ENCODE measurements around the gene RUNX2.
"Not testable (repeated sequence)": the region's sequence is repeated elsewhere in the genome, so short reads cannot be mapped to it uniquely, and the experiment has no call there.

The RUNX2 gene

DNA sequence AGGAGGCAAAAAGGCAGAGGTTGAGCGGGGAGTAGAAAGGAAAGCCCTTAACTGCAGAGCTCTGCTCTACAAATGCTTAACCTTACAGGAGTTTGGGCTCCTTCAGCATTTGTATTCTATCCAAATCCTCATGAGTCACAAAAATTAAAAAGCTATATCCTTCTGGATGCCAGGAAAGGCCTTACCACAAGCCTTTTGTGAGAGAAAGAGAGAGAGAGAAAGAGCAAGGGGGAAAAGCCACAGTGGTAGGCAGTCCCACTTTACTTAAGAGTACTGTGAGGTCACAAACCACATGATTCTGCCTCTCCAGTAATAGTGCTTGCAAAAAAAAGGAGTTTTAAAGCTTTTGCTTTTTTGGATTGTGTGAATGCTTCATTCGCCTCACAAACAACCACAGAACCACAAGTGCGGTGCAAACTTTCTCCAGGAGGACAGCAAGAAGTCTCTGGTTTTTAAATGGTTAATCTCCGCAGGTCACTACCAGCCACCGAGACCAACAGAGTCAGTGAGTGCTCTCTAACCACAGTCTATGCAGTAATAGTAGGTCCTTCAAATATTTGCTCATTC lies at the start of gene RUNX2:
Gene RUNX2 (plus strand): TSS at position 375 of the 567 bp plus-strand sequence. CDS start 397 bp downstream, outside the sequence.
- peak; percentile 8 for DNase-seq

DNA sequence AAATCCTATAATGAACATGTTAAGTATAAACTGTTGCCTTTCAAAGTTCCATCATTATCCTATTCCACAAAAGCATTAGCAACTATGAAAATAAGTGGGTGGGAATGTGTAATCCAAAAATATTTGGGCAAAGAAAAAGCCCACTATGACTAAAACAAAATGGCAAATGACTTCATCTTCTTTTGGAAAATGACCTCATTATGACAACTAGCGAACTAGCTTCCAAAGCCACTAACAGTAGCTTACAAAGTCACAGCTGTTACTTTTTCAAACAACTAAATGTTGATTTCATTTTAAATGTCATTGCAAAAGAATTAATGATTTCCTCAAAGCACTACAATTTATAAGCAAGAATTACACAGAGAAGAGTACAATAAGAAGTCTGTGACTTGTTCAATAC lies 49.8 kb upstream of the RUNX2 start:
- no peak for DNase-seq

DNA sequence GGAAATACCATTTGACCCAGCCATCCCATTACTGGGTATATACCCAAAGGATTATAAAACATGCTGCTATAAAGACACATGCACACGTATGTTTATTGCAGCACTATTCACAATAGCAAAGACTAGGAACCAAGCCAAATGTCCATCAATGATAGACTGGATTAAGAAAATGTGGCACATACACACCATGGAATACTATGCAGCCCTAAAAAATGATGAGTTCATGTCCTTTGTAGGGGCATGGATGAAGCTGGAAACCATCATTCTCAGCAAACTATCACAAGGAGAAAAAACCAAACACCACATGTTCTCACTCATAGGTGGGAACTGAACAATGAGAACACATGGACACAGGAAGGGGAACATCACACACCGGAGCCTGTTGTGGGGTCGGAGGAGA lies 41.4 kb upstream of the RUNX2 start:
- not testable (repeated sequence) for DNase-seq

DNA sequence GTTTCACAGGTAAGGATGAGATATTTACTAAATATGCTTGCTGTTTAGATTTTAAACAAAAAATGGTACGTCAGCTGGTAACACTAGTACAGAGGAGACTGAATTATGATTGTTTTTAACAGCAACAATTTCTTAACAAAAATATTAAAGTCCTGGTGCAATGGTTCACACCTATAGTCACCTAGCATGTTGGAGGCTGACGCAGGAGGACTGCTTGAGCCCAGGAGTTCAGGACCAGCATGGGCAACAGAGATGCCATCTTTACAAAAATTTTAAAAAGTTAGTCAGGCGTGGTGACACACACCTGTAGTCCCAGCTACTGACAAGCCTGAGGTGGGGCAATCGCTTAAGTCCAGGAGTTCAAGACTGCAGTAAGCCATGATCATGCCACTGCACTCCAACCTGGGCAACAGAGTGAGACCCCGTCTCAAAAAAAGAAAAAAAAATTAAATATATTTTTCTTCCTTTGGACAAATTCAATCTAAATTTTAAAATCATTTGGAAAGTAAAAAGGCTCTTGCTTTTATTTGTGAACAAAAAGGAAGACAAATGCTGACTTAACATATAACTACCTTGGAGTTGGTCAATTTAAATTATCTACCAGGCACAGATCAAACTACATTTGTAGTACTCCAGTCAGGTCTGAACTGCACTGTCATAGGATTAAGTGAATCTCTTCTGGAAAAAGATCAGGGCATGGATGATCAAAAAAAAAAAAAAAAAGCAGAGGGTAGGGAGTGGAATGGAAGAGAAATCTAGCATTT lies 38.2 kb upstream of the RUNX2 start:
- DNase-seq: no peak

DNA sequence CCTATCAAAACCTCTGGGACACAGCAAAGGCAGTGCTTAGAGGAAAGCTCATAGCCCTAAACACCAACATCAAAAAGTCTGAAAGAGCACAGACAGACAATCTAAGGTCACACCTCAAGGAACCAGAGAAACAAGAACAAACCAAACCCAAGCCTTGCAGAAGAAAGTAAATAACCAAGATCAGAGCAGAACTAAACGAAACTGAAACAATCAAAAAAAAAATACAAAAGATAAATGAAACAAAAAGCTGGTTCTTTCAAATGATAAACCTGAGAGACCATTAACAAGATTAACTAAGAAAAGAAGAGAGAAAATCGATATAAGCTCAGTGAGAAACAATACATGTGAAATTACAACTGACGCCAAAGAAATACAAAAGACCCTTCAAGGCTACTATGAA lies 34.8 kb upstream of the RUNX2 start:
- no peak for DNase-seq

DNA sequence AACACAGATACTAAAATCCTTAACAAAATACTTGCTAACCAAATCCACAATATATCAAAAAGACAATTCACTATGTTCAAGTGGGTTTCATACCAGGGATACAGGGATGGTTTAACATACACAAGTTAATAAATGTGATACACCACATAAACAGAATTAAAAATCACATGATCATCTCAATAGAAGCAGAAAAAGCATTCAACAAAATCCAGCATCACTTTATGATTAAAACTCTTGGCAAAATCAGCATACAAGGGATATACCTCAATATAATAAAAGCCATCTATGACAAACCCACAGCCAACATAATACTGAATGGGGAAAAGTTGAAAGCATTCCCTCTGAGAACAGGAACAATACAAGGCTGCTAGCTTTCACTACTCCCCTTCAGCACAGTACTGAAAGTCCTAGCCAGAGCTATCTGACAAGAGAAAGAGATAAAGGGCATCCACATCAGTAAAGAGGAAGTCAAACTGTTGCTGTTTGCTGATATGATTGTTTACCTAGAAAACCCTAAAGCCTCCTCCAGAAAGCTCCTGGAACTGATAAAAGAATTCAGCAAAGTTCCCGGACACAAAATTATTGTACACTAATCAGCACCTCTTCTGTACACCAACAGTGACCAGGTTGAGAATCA lies 33.9 kb upstream of the RUNX2 start:
- DNase-seq: not testable (repeated sequence)

DNA sequence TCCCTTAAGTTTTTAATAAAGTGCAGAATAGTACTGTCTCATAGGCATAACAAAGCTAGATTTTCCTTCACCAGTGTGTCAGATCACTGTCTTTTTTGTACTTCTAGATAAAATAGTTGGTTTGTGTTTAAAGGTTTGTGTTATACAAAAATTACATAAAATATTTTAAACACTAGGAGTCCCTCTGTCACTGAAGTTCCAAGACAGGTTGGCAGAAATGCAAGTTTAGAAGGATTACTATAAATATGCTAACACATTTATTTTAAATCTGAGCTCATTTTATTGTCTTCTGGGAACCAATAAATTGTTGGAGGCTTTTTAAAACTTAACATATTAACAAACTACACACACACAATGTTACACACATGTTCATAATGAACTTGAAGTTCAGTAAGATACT lies 30.8 kb upstream of the RUNX2 start:
- DNase-seq: no peak

DNA sequence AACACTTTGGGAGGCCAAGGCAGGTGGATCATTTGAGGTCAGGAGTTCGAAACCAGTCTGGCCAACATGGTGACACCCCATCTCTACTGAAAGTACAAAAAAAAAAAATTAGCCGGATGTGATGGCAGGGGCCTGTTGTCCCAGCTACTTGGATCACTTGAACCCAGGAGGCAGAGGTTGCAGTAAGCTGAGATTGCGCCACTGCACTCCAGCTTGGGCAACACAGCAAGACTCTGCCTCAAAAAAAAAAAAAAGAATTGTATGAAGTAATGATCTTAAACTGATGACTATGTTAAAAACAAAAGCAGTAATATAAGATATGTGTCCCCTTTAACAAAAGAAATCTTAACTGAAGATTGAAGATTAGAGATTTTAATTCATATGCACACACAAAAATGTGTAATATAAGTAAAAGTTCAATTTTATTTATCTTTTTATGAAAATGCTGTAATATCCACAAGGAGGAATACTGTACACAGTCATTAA lies 29.0 kb upstream of the RUNX2 start:
- no peak for DNase-seq

DNA sequence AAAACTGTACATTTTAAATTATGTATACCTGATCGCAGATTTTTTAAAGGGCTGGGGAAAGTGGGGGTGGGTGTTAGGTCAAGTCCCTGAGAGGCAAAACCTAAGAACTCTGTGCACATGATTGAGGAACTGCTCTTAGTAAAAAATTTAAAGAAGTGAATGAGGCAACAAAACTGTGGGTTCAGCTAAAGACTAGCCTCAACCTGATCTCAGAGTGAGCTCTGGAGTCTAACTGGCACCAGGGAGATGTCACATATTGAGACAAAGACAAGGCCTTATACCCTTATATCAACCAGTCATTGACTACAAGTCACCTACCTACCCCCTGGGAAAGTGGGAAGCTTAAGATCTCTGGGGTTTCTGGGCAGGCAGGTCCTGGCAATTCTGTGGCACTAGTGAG lies 27.4 kb upstream of the RUNX2 start:
- no peak for DNase-seq

DNA sequence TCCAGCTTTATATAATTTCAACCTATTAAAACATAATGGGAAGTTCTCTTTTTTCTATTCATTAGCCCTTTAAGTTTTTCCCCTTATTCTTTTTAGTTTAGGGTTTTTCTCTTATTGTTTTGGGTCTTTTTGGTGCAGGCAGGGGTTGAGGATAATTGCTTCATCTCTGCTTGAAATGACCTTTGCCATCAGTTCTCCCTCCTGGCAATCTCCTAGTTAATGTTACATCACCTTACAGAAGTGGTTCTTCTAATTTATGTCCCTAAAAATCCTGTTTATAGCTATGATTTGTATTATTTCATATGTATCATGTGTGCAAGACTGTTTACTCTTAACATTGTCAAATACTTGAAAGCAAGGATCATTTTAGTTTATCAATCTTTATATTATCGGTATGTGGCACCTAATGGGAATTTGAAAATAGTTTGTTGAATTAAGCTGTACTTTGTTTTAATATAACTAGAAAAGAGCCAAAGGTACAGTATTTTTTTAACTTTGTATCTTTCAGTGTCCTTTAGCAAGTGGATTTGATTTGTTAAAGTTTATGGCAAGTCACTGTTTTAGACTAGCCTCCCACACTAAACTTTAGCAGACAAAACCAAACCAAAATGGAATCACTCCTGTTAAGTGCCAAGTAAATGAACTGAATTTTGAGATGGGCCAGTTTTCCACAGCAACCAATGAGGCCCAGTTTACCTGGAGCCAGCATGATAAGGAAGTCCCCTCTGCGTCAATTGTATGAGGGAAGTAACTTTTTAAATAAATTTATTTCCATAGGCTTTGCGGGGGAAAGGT lies 26.6 kb upstream of the RUNX2 start:
- no peak for DNase-seq

DNA sequence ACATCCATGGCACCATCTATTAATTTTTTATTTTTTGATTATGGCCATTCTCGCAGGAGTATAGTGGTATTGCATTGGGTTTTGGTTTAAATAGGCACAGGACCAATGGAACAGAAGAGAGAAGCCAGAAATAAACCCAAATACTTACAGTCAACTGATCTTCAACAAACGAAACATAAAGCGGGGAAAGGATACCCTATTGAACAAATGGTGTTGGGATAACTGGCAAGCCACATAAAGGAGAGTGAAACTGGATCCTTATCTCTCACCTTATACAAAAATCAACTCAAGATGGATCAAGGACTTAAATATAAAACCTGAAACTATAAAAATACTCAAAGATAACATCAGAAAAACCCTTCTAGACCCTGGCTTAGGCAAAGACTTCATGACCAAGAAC lies 25.3 kb upstream of the RUNX2 start:
- no peak for DNase-seq

DNA sequence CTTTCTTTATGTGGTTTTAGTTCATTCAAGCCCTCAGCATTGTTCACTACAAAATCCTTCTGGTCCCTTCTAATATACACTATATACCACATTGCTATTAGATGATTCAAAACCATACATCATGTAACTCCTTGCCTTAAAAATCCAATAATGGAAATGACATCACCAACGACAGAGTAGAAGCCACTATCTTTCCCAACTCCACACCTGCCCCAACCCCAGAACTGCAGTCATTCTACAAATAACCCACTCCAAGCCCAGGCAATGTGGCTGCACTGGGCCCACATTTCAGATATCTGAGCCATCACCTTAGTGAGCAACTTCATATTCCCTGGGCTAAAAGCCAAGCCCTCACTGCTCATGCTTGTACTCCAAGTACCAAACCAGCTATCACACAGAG lies 22.6 kb upstream of the RUNX2 start:
- no peak for DNase-seq

DNA sequence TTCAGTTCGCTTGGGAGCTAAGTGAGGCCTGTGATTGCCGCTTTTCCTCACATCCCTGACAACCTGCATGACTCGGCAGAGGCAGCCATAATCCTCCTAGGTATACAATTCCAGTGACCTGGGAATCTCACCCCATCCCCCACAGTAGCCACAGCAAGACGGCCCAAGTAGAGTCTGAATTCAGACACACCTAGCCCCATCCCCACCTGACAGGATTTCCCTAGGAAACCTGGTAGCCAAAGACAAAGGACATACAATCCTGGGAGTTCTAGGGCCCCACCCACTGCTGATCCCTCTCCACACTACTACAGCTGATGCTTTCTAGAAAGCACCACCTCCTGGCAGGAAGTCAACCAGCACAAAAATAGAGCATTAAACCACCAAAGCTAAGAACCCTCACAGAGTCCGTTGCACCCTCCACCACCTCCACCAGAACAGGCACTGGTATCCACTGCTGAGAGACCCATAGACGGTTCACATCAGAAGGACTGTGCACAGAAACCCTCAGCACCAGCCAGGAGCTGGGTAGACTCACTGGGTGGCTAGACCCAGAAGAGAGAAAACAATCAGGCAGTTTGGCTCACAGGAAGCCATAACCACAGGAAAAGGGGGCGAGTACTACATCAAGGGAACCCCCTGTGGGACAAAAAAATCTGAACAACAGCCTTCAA lies 17.9 kb upstream of the RUNX2 start:
- DNase-seq: no peak

DNA sequence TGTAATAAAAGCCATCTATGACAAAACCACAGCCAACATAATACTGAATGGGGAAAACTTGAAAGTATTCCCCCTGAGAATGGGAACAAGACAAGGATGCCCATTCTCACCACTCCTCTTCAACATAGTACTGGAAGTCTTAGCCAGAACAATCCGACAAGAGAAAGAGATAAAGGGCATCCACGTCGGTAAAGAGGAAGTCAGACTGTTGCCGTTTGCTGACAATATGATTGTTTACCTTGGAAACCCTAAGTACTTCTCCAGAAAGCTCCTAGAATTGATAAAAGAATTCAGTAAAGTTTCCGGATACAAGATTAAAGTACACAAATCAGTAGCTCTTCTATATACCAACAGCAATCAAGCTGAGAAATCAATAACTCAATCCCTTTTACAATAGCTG lies 14.0 kb upstream of the RUNX2 start:
- no peak for DNase-seq

DNA sequence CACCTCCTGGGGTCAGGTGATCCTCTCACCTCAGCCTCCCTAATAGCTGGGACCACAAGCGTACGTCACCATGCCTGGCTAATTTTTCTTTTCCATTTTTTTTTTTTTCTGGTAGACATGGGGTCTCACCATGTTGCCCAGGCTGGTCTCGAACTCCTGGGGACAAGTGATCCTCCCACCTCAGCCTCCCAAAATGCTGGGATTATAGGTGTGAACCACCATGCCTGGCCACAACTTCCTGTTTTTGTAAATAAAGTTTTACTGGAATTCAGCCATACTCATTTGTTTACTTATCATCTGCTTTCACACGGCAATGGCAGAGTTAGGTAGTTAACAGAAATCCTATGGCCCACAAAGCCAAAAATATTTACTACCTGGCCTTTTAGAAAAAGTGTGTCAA lies 7.8 kb upstream of the RUNX2 start:
- DNase-seq: no peak

DNA sequence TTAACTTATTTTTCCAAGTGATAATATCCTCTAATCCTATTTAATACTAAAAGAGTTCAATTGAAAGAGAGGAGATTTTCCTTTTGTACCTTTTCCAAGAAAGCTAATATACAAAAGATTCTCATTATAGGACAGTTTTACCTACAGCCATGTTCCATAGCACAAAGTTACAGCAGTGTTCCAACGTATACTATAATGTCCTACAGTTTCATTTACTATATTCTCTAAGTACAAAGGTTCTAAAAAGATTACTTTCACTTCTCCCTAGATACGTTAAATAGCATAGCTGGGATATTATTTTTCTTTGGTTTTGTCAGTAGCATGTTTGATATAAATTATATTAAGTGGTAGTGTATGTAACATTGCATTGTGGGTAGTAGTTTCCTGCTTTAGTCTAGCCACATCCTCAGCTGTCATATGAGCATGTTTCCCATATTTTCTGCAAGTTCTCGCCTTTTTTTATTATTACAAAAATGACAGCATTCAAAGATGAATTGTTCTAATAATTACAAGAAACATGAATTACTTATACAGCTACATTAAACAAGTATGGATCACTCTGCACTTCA lies 4.4 kb upstream of the RUNX2 start:
- DNase-seq: no peak

DNA sequence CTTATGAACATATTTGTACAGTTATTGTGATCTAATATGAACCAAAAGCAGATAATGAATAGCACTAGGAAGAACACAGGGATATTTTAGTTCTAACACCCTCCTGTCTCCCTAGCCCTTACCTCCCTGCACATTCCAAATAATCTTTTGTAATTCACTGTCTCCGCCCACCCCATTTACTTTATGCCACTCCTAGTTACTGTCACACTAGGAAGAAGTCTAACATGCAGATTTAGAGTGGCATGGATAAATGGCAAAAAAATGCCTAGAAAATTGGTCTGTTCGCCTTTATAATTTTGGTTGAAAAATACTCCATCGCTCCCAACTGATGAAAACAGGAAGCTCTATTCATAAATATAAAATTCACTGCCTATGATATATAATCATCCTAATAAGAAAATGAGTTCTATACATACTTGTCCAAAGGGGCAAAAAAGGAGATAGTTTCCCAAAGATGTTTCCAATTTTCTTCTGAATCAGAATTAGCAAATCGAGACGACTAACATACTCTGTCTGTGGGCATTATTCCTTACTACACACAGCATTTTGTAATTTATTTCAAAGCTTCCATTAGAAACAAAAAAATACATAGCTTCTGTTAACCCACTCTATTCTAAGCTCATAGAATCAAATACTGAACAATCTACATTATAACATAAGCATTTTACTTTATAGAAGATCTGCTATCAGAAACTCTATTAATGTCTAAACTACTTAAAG lies 1.3 kb upstream of the RUNX2 start:
- DNase-seq: no peak

DNA sequence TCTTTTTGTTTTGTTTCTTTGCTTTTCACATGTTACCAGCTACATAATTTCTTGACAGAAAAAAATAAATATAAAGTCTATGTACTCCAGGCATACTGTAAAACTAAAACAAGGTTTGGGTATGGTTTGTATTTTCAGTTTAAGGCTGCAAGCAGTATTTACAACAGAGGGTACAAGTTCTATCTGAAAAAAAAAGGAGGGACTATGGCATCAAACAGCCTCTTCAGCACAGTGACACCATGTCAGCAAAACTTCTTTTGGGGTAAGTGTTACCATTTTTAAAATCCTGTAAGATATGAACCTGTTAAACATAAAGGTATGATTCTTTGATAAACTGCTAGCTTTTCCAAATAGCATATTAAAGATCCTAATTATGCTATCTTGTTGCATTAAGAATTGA lies 393 bp downstream of the RUNX2 start:
- no peak for DNase-seq

DNA sequence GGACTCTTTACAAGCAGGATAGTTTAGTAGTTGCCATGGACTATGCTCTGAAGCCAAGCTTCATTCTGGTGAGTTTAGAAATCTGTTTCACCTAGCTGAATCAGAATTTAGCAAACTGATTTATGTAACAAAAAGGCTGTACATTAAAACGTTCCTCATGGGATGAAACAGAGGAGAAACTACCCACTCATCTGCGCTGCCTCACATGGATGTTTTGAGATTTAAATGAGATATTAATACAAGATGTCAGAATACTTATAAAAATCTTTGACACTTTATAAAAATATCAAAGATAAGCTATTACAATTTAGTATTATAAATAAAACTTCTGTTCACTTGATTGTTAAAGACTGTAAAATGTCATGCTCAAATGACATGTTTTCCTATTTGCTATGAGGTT lies 16.8 kb downstream of the RUNX2 start:
- DNase-seq: no peak

DNA sequence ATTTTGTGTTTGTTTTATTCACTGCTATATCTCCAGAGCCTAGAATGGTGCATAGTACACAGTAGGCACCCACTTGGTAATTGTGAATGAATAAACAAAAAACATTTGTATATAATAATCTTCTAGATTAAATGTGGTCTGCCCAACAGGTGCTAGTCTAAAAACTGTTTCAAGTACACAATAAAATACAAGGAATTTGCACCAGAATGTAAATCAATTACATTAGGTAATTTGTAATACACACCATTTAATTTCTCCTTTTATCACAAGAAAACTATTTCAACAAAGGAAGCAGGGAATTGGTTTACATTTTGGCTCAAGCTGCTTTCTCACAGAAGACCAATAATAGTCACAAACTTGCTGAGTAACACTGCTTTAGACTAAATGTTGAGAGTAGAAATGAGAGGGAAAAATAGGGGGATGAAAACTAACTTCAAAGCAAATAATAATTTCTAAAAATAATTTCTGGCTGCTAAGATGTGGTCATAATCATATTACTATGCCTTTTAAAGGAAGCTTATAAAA lies 22.1 kb downstream of the RUNX2 start:
- DNase-seq: no peak

DNA sequence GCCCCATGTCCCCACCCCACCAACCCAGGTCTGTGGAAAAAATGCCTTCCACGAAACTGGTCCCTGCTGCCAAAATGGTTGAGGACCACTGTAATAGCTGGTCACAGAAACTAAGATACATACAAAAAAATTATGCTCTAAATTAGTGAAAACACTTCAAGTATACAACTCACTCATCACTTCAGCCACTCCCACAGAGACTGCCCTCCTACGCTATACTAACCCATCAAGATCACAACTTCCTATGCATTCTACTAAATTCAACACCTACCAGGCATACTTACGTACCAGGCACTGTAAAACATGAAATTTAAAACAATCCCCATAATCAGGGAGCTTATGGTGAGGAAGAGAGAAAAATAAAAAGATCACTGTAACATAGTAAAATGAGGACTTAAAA lies 22.9 kb downstream of the RUNX2 start:
- no peak for DNase-seq

DNA sequence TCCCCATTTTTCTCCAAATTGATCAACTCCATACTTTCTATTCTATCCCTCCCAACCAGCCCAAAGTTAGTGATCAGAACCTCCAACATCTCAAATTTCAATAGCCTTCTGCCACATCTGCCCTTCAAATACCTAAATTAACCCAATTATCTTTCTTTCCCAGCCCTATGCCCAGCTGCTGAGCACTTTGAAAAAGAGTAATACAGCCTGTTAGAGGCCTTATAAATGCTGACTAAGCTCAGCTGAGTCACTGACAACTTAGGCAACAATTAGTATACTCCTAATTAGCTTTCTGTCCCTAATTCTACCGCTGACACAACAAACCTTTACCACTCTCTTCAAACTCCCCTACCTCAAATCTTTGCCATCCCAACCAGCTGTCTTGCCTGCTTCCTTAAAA lies 23.5 kb downstream of the RUNX2 start:
- no peak for DNase-seq

Data from GF-D8 (cell line).